Lower lobe of right lung (tissue), 2 donors: Measurements from ENCODE around the gene C22orf23. TPM values are rescaled to one million over a fixed set of nuclear protein-coding genes. Genes with fewer than 3 reads are reported as not detected.

ENCODE experiments used
- ATAC-seq, 2 donors: fragments of 200-7000 bp; cut with Tn5 transposase; one replicate each; pipeline ENCODE4 v1.9.1; 2020 to 2022; ENCODE audit warnings: mild to moderate bottlenecking in 2 of 2, moderate library complexity in 2 of 2
- DNase-seq: peaks from one replicate; pipeline ENCODE4 v3.0.0-alpha.2; 2020
- H3K27ac ChIP-seq: fragments of 200-600 bp; one replicate; pipeline ENCODE4 v1.8.0; 2022
- H3K27me3 ChIP-seq: fragments of 200-600 bp; one replicate; pipeline ENCODE4 v1.8.0; 2022; ENCODE audit warnings: low read depth
- H3K36me3 ChIP-seq: fragments of 200-600 bp; one replicate; pipeline ENCODE4 v1.8.0; 2022; ENCODE audit warnings: mild to moderate bottlenecking
- H3K4me1 ChIP-seq: fragments of 200-600 bp; one replicate; pipeline ENCODE4 v1.8.0; 2022
- H3K4me3 ChIP-seq: fragments of 200-600 bp; one replicate; pipeline ENCODE4 v1.8.0; 2022; ENCODE audit warnings: mild to moderate bottlenecking
- H3K9me3 ChIP-seq: fragments of 200-600 bp; one replicate; pipeline ENCODE4 v1.8.0; 2022
- CTCF ChIP-seq: fragments of 200-600 bp; IDR thresholded peaks from one replicate; pipeline ENCODE4 v1.8.0; 2022; ENCODE audit warnings: antibody characterized with exemption, mild to moderate bottlenecking
- intact Hi-C: fragments of 100-400 bp; cut with DNase I; formaldehyde crosslinking; loops from one replicate; pipeline ENCODE4 v1.11.0; 2022
- total RNA-seq: library from RNA; stranded (reverse); fragmentation: NEBNext Ultra II Directional; extraction: Animal tissue kit (Norgen Biotek cat#: 25700); gene quantifications from one replicate; pipeline ENCODE4 v1.2.1, GENCODE V29; 2021
- donor health status: DM: no; HTN: yes; CAD: no; lungs with severe emphysema.

Gene C22orf23
- total RNA-seq, 1 donor from 2014 or later = 1.2 TPM

GRCh38 chr22:37911697-37912096 is 41.7 kb downstream of the C22orf23 start:
- Histone ChIP-seq H3K27ac (peak overlapping the region; percentile 10), H3K4me1 (peaks cover 19% of the 10 kb centered on the region), H3K9me3 (no peaks in the 10 kb centered on the region), H3K4me3 (no peak overlapping the region), H3K36me3 (peaks cover 40% of the 10 kb centered on the region), H3K27me3 (no peaks in the 10 kb centered on the region)
- no peak for TF ChIP-seq CTCF
- DNase-seq = no peak
- ATAC-seq = no peak
- intact Hi-C loops = no loop called here

GRCh38 chr22:37910890-37911672 is 42.3 kb downstream of the C22orf23 start:
- Histone ChIP-seq H3K36me3 (peaks cover 34% of the 10 kb centered on the region), H3K27ac (peak overlapping the region; percentile 18), H3K4me3 (no peak overlapping the region), H3K9me3 (no peaks in the 10 kb centered on the region), H3K4me1 (peaks cover 19% of the 10 kb centered on the region), H3K27me3 (no peaks in the 10 kb centered on the region)
- no peak for DNase-seq
- TF ChIP-seq CTCF = no peak
- ATAC-seq = no peak
- intact Hi-C loops = no loop called here

DNA sequence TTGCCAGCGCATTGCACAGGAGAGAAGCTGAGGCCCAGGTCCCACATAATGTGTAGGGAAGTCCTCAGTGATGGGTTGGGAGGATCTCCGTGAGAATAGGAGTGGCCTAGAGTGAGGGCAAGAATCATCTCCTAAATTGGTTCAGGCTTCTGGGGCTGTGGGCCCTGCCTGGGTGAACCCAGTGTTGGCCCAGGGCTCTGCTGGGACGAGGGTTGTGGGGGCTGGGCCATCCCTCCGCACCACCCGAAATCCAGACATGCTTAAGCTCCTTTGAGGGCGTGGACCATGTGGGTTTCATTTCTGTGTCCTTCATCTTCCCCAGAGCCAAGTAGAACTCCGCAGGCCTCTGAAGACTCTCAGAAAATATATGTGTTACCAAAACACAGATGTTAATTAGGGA is 43.6 kb downstream of the C22orf23 start:
- Histone ChIP-seq H3K4me3 (no peak overlapping the region), H3K9me3 (no peaks in the 10 kb centered on the region), H3K36me3 (peaks cover 21% of the 10 kb centered on the region), H3K27ac (no peak overlapping the region), H3K27me3 (no peaks in the 10 kb centered on the region), H3K4me1 (peaks cover 27% of the 10 kb centered on the region)
- DNase-seq (no peak), ATAC-seq (no peak)
- TF ChIP-seq CTCF = no peak
- intact Hi-C loops = no loop called here

- Histone ChIP-seq H3K9me3 (no peaks in the 10 kb centered on the region), H3K27ac (peak overlapping the region; percentile 76), H3K4me1 (peaks cover 30% of the 10 kb centered on the region), H3K4me3 (peak overlapping the region; percentile 68), H3K27me3 (no peaks in the 10 kb centered on the region), H3K36me3 (no peaks in the 10 kb centered on the region)
- TF ChIP-seq CTCF = no peak
- ATAC-seq (no peak), DNase-seq (no peak)
- intact Hi-C loops = no loop called here
These were observed 46.1 kb downstream of the C22orf23 start for GRCh38 chr22:37907036-37907954.

DNA sequence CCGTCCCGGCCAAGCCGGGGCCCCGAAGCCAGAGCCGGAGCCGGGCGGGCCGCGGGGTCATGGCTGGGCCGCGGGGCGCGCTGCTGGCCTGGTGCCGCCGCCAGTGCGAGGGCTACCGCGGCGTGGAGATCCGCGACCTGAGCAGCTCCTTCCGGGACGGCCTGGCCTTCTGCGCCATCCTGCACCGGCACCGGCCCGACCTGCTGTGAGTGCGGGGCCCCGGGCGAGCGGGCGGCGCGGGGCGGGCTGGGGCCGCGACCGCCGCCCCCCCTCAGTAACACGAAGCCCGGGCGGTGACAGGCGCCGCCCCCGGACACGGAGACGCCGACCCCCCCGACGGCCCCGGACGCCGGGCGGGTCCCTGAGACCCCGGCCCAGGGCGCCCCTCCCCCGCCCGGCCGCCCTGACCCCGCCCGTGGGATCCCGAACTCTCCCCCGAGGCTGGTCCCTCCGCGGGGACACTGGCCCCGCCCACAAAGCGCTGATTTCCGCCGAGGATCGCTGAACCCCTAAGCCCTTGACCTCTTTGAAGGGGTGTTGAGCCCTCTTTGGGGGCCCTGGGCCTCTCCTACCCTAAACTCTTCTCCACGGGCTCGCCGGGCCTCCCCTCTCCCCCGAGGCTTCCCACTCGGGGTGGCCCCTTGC is 46.9 kb downstream of the C22orf23 start:
- Histone ChIP-seq H3K27ac (peak overlapping the region; percentile 76), H3K27me3 (no peaks in the 10 kb centered on the region), H3K36me3 (no peaks in the 10 kb centered on the region), H3K9me3 (no peaks in the 10 kb centered on the region), H3K4me3 (peak overlapping the region; percentile 68), H3K4me1 (peaks cover 28% of the 10 kb centered on the region)
- DNase-seq (no peak), ATAC-seq (peak; percentile 2 to 15)
- intact Hi-C loops = no loop called here
- TF ChIP-seq CTCF = no peak
